GM23338 (cell line): ENCODE results near the gene NUBPL. TPM values are rescaled to one million over a fixed set of nuclear protein-coding genes. Genes with fewer than 3 reads are reported as not detected.

ENCODE experiments used
- ATAC-seq: fragments of 200-7000 bp; cut with Tn5 transposase; 3 replicates; pipeline ENCODE4 v1.9.1; 2020
- DNase-seq: peaks from one replicate; pipeline ENCODE4 v3.0.0-alpha.2; 2015; ENCODE audit warnings: low spot score
- H2AFZ ChIP-seq: fragments of 200-600 bp; sonication (generic); 2 replicates; pipeline ENCODE4 v1.8.0; 2016; ENCODE audit warnings: antibody characterized with exemption, mild to moderate bottlenecking, moderate library complexity
- H3F3A ChIP-seq: fragments of 200-600 bp; sonication (generic); replicated peaks from 2 replicates; pipeline ENCODE4 v1.8.0; 2017; ENCODE audit warnings: antibody characterized with exemption, mixed run types, low read depth
- H3K27ac ChIP-seq: fragments of 200-600 bp; sonication (generic); 2 replicates; pipeline ENCODE4 v1.6.1; 2016; ENCODE audit warnings: low read depth
- H3K27me3 ChIP-seq: fragments of 200-600 bp; sonication (generic); 2 replicates; pipeline ENCODE4 v1.8.0; 2016; ENCODE audit warnings: mild to moderate bottlenecking, mixed run types, moderate library complexity; ENCODE audit not compliant: insufficient read depth
- H3K36me3 ChIP-seq: fragments of 200-600 bp; sonication (generic); 2 replicates; pipeline ENCODE4 v1.8.0; 2016; ENCODE audit warnings: mild to moderate bottlenecking; ENCODE audit not compliant: insufficient read depth
- H3K4me1 ChIP-seq: fragments of 200-600 bp; sonication (generic); 2 replicates; pipeline ENCODE4 v1.8.0; 2016; ENCODE audit warnings: mild to moderate bottlenecking, moderate library complexity; ENCODE audit not compliant: insufficient read depth
- H3K4me2 ChIP-seq: fragments of 200-600 bp; sonication (generic); 2 replicates; pipeline ENCODE4 v1.7.1; 2017; ENCODE audit warnings: mixed run types
- H3K4me3 ChIP-seq: fragments of 200-600 bp; sonication (generic); 2 replicates; pipeline ENCODE4 v1.6.1; 2016; ENCODE audit warnings: mixed run types
- H3K79me2 ChIP-seq: fragments of 200-600 bp; sonication (generic); replicated peaks from 2 replicates; pipeline ENCODE4 v1.8.0; 2017; ENCODE audit warnings: mild to moderate bottlenecking; ENCODE audit not compliant: insufficient read depth
- H3K9me2 ChIP-seq: fragments of 200-600 bp; sonication (generic); 2 replicates; pipeline ENCODE4 v1.8.0; 2017; ENCODE audit not compliant: insufficient read depth
- H4K20me1 ChIP-seq: fragments of 200-600 bp; sonication (generic); replicated peaks from 2 replicates; pipeline ENCODE4 v1.8.0; 2017; ENCODE audit warnings: mild to moderate bottlenecking; ENCODE audit not compliant: insufficient read depth
- H3K27ac Mint-ChIP-seq: 2 replicates; pipeline ENCODE4 v1.8.0; 2020; ENCODE audit warnings: inconsistent platforms, mild to moderate bottlenecking, moderate library complexity, mixed read lengths
- H3K27me3 Mint-ChIP-seq: 3 replicates; pipeline ENCODE4 v1.8.0; 2022; ENCODE audit warnings: low read depth, mild to moderate bottlenecking, moderate library complexity, mixed read lengths, inconsistent platforms; ENCODE audit not compliant: insufficient read depth, poor library complexity
- H3K36me3 Mint-ChIP-seq: 3 replicates; pipeline ENCODE4 v1.8.0; 2021; ENCODE audit warnings: low read depth, mild to moderate bottlenecking, inconsistent platforms, moderate library complexity, mixed read lengths
- H3K4me1 Mint-ChIP-seq: 3 replicates; pipeline ENCODE4 v1.8.0; 2020; ENCODE audit warnings: mild to moderate bottlenecking, inconsistent platforms, mixed read lengths
- H3K4me3 Mint-ChIP-seq: 3 replicates; pipeline ENCODE4 v1.8.0; 2021; ENCODE audit warnings: moderate library complexity, mild to moderate bottlenecking, inconsistent platforms, mixed read lengths
- H3K9me3 Mint-ChIP-seq: 3 replicates; pipeline ENCODE4 v1.8.0; 2020; ENCODE audit warnings: moderate library complexity, mild to moderate bottlenecking, inconsistent platforms, mixed read lengths
- CREB1 ChIP-seq: fragments of 250-450 bp; sonication (Bioruptor Pico); IDR thresholded peaks from 2 replicates; pipeline ENCODE4 v1.5.0; 2020; ENCODE audit warnings: low read depth, mild to moderate bottlenecking, moderate library complexity
- EZH2phosphoT487 ChIP-seq: fragments of 200-600 bp; sonication (generic); IDR thresholded peaks from one replicate; pipeline ENCODE4 v1.8.1; 2018; ENCODE audit warnings: antibody characterized with exemption; ENCODE audit not compliant: unreplicated experiment
- POLR2AphosphoS5 ChIP-seq: IDR thresholded peaks from 2 replicates; pipeline ENCODE4 v1.6.1; 2016; ENCODE audit warnings: antibody characterized with exemption, low read depth
- ZNF114 ChIP-seq: fragments of 250-450 bp; sonication (Bioruptor Pico); IDR thresholded peaks from 2 replicates; pipeline ENCODE4 v1.5.0; 2020; ENCODE audit warnings: mild to moderate bottlenecking, moderate library complexity
- ZNF331 ChIP-seq: fragments of 250-450 bp; sonication (Bioruptor Pico); IDR thresholded peaks from 2 replicates; pipeline ENCODE4 v1.5.0; 2020; ENCODE audit warnings: low read depth, mild to moderate bottlenecking, moderate library complexity
- polyA plus RNA-seq: library from polyadenylated mRNA; unstranded; fragments of >200 nt; fragmentation: Nextera tagmentation; extraction: Ambion mirVana; gene quantifications from 2 replicates; pipeline ENCODE4 v1.2.1, GENCODE V29; 2016
- total RNA-seq: library from RNA; depleted of rRNA; stranded (reverse); fragments of >200 nt; shearing (Covaris generic); gene quantifications from 2 replicates; pipeline ENCODE4 v1.2.3, GENCODE V29; 2014
- TF ChIP-seq, protein P1 (sequence below), 2 experiments: fragments of 200-600 bp in 1 of 2; sonication (generic) in 1 of 2; conservative IDR thresholded peaks; 2 replicates each; pipeline versions ENCODE4 v1.5.1 to v1.6.1; 2016 to 2017; ENCODE audit warnings: antibody characterized with exemption in 2 of 2, low read depth in 2 of 2, mild to moderate bottlenecking in 2 of 2, moderate library complexity in 1 of 2
- TF ChIP-seq, protein P2 (sequence below): IDR thresholded peaks from one replicate; pipeline ENCODE4 v1.6.1; 2018; ENCODE audit warnings: antibody characterized with exemption; ENCODE audit not compliant: unreplicated experiment
- TF ChIP-seq, protein P3 (sequence below): IDR thresholded peaks from 2 replicates; pipeline ENCODE4 v1.6.1; 2016; ENCODE audit warnings: antibody characterized with exemption

Gene NUBPL
- total and polyA plus RNA-seq, 2 experiments from 2014 or later = 6.1 to 20.7 TPM

DNA sequence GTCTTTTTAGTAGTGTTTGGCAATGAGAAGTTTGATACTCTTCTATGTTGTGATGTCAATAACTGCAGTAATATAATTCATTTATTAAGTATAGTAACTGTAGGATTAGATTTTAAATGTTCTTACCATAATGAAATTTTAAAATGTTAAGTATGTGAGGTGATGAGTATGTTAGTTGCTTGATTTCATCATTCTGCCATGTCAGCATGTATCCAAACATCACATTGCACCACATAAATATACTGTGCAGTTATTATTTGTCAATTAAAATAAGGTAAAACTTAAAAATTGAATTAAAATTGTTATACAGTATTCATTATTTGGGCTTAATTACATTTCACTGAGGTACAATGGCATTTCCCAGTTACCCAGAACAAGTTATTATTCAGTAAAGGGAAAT, 138.6 kb downstream of the NUBPL start:
- DNase-seq = no peak
- Histone ChIP-seq H3K4me2 (no peak overlapping the region), H3K4me3 (no peak overlapping the region), H2AFZ (no peak overlapping the region), H3F3A (no peaks in the 10 kb centered on the region), H3K4me1 (no peaks in the 10 kb centered on the region), H3K27me3 (no peaks in the 10 kb centered on the region), H3K79me2 (no peaks in the 10 kb centered on the region), H3K27ac (no peak overlapping the region), H3K36me3 (peaks cover 6% of the 10 kb centered on the region; the same call in 1 of the 2 replicates), H4K20me1 (no peaks in the 10 kb centered on the region), H3K9me2 (no peaks in the 10 kb centered on the region)
- Mint-ChIP-seq H3K27ac (no peak overlapping the region), H3K4me3 (no peak overlapping the region), H3K9me3 (peaks cover 43% of the 10 kb centered on the region), H3K36me3 (peaks cover 41% of the 10 kb centered on the region), H3K27me3 (no peaks in the 10 kb centered on the region), H3K4me1 (no peaks in the 10 kb centered on the region)
- no peak for ATAC-seq
- TF ChIP-seq ZNF114 (no peak), CREB1 (no peak), EZH2phosphoT487 (no peak)
- TF ChIP-seq, protein P1, sequence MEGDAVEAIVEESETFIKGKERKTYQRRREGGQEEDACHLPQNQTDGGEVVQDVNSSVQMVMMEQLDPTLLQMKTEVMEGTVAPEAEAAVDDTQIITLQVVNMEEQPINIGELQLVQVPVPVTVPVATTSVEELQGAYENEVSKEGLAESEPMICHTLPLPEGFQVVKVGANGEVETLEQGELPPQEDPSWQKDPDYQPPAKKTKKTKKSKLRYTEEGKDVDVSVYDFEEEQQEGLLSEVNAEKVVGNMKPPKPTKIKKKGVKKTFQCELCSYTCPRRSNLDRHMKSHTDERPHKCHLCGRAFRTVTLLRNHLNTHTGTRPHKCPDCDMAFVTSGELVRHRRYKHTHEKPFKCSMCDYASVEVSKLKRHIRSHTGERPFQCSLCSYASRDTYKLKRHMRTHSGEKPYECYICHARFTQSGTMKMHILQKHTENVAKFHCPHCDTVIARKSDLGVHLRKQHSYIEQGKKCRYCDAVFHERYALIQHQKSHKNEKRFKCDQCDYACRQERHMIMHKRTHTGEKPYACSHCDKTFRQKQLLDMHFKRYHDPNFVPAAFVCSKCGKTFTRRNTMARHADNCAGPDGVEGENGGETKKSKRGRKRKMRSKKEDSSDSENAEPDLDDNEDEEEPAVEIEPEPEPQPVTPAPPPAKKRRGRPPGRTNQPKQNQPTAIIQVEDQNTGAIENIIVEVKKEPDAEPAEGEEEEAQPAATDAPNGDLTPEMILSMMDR (conservative IDR thresholded peaks at IDR 0.05; ENCODE audit: low read depth in 2 of 2) = no peak
- TF ChIP-seq, protein P2, sequence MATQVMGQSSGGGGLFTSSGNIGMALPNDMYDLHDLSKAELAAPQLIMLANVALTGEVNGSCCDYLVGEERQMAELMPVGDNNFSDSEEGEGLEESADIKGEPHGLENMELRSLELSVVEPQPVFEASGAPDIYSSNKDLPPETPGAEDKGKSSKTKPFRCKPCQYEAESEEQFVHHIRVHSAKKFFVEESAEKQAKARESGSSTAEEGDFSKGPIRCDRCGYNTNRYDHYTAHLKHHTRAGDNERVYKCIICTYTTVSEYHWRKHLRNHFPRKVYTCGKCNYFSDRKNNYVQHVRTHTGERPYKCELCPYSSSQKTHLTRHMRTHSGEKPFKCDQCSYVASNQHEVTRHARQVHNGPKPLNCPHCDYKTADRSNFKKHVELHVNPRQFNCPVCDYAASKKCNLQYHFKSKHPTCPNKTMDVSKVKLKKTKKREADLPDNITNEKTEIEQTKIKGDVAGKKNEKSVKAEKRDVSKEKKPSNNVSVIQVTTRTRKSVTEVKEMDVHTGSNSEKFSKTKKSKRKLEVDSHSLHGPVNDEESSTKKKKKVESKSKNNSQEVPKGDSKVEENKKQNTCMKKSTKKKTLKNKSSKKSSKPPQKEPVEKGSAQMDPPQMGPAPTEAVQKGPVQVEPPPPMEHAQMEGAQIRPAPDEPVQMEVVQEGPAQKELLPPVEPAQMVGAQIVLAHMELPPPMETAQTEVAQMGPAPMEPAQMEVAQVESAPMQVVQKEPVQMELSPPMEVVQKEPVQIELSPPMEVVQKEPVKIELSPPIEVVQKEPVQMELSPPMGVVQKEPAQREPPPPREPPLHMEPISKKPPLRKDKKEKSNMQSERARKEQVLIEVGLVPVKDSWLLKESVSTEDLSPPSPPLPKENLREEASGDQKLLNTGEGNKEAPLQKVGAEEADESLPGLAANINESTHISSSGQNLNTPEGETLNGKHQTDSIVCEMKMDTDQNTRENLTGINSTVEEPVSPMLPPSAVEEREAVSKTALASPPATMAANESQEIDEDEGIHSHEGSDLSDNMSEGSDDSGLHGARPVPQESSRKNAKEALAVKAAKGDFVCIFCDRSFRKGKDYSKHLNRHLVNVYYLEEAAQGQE = no peak

DNA sequence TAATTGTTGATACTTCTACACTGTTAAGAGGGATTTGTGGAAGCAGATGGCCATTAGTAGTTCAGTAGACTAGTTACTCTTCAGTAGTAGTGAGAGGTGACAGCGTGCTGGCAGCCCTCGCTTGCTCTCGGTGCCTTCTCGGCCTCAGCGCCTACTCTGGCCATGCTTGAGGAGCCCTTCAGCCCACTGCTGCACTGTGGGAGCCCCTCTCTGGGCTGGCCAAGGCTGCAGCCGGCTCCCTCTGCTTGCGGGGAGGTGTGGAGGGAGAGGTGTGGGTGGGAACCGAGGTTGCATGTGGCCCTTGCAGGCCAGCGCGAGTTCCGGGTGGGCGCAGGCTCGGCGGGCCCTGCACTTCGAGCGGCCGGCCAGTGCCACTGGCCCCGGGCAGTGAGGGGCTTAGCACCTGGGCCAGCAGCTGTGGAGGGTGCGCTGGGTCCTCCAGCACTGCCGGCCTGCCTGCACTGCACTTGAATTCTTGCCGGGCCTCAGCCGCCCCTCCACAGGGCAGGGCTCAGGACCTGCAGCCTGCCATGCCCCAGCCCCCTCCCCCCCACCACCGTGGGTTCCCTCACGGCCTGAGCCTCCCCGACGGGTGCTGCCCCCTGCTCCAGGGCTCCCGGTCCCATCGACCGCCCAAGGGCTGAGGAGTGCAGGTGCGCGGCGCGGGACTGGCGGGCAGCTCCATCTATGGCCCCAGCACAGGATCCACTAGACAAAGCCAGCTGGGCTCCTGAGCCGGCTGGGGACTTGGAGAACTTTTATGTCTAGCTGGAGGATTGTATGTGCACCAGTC, 139.3 kb downstream of the NUBPL start:
- Mint-ChIP-seq H3K27ac (no peak overlapping the region), H3K36me3 (peaks cover 48% of the 10 kb centered on the region), H3K4me3 (no peak overlapping the region), H3K4me1 (no peaks in the 10 kb centered on the region), H3K27me3 (no peaks in the 10 kb centered on the region), H3K9me3 (peaks cover 49% of the 10 kb centered on the region)
- TF ChIP-seq, protein P2 = no peak
- no peak for TF ChIP-seq POLR2AphosphoS5
- no peak for TF ChIP-seq CREB1
- TF ChIP-seq, protein P1 (conservative IDR thresholded peaks at IDR 0.05; ENCODE audit: low read depth in 2 of 2) = no peak
- TF ChIP-seq, protein P3, sequence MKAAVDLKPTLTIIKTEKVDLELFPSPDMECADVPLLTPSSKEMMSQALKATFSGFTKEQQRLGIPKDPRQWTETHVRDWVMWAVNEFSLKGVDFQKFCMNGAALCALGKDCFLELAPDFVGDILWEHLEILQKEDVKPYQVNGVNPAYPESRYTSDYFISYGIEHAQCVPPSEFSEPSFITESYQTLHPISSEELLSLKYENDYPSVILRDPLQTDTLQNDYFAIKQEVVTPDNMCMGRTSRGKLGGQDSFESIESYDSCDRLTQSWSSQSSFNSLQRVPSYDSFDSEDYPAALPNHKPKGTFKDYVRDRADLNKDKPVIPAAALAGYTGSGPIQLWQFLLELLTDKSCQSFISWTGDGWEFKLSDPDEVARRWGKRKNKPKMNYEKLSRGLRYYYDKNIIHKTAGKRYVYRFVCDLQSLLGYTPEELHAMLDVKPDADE = no peak
- TF ChIP-seq EZH2phosphoT487 = no peak
- no peak for TF ChIP-seq ZNF331 (CRISPR knock-in tag)
- Histone ChIP-seq H3K9me2 (no peaks in the 10 kb centered on the region), H3K27ac (no peak overlapping the region), H2AFZ (no peak overlapping the region), H4K20me1 (no peaks in the 10 kb centered on the region), H3F3A (no peaks in the 10 kb centered on the region), H3K27me3 (no peaks in the 10 kb centered on the region), H3K4me1 (no peaks in the 10 kb centered on the region), H3K36me3 (peaks cover 6% of the 10 kb centered on the region; the same call in 1 of the 2 replicates), H3K4me2 (no peak overlapping the region), H3K4me3 (no peak overlapping the region), H3K79me2 (no peaks in the 10 kb centered on the region)
- no peak for ATAC-seq
- DNase-seq = no peak
